Smooth muscle cell (in vitro differentiated cells): ENCODE results near the gene STK11. TPM values are rescaled to one million over a fixed set of nuclear protein-coding genes. Genes with fewer than 3 reads are reported as not detected.
"Not testable (repeated sequence)": the region's sequence is repeated elsewhere in the genome, so short reads cannot be mapped to it uniquely, and the experiment has no call there.

Experiments
- DNase-seq: peaks from one replicate; lab custom pipeline; 2025; ENCODE audit not compliant: unreplicated experiment; lab: John Stamatoyannopoulos, UW
- H2AFZ ChIP-seq: fragments of 200-600 bp; sonication (generic); 2 replicates; pipeline ENCODE4 v1.6.0; 2016; ENCODE audit warnings: antibody characterized with exemption, low read depth, mild to moderate bottlenecking
- H3F3A ChIP-seq: fragments of 200-600 bp; sonication (generic); 2 replicates; pipeline ENCODE4 v1.6.0; 2017; ENCODE audit warnings: antibody characterized with exemption, low read depth
- H3K27ac ChIP-seq: fragments of 200-600 bp; sonication (generic); 2 replicates; pipeline ENCODE4 v1.5.1; 2016; ENCODE audit warnings: low read depth, mild to moderate bottlenecking
- H3K27me3 ChIP-seq: fragments of 200-600 bp; sonication (generic); 2 replicates; pipeline ENCODE4 v1.6.1; 2016; ENCODE audit warnings: low read depth, mild to moderate bottlenecking
- H3K36me3 ChIP-seq: fragments of 200-600 bp; sonication (generic); 2 replicates; pipeline ENCODE4 v1.5.1; 2016; ENCODE audit warnings: low read depth
- H3K4me1 ChIP-seq: fragments of 200-600 bp; sonication (generic); 2 replicates; pipeline ENCODE4 v1.5.1; 2016; ENCODE audit warnings: low read depth
- H3K4me2 ChIP-seq: fragments of 200-600 bp; sonication (generic); 2 replicates; pipeline ENCODE4 v1.6.0; 2016; ENCODE audit warnings: mild to moderate bottlenecking
- H3K4me3 ChIP-seq: fragments of 200-600 bp; sonication (generic); 2 replicates; pipeline ENCODE4 v1.5.1; 2016; ENCODE audit warnings: mild to moderate bottlenecking
- H3K79me2 ChIP-seq: fragments of 200-600 bp; sonication (generic); 2 replicates; pipeline ENCODE4 v1.6.0; 2016; ENCODE audit warnings: low read depth, mild to moderate bottlenecking
- H3K9ac ChIP-seq: fragments of 200-600 bp; sonication (generic); 2 replicates; pipeline ENCODE4 v1.6.0; 2016; ENCODE audit warnings: low read depth
- H3K9me3 ChIP-seq: fragments of 200-600 bp; sonication (generic); replicated peaks from 2 replicates; pipeline ENCODE4 v1.5.1; 2016; ENCODE audit warnings: low read depth
- H4K20me1 ChIP-seq: fragments of 200-600 bp; sonication (generic); 2 replicates; pipeline ENCODE4 v1.6.0; 2016; ENCODE audit warnings: low read depth
- CTCF ChIP-seq: fragments of 200-600 bp; sonication (generic); IDR thresholded peaks from 2 replicates; pipeline ENCODE4 v1.5.1; 2017; ENCODE audit warnings: borderline replicate concordance, mild to moderate bottlenecking, antibody characterized with exemption; ENCODE audit not compliant: insufficient read depth, poor library complexity, severe bottlenecking
- WGBS: methylation state at CpG from one replicate; pipeline ENCODE4 v1.1.7; 2016; ENCODE audit warnings: low lambda C conversion rate; 5-methylcytosine and 5-hydroxymethylcytosine counted together
- polyA plus RNA-seq: library from polyadenylated mRNA; unstranded; fragments of >200 nt; fragmentation: Nextera tagmentation; extraction: Ambion mirVana; gene quantifications from 2 replicates; pipeline ENCODE4 v1.2.1, GENCODE V29; 2016
- total RNA-seq: library from RNA; depleted of rRNA; stranded (reverse); fragments of >200 nt; gene quantifications from 2 replicates; pipeline ENCODE4 v1.2.3, GENCODE V29; 2014

STK11 gene
- total and polyA plus RNA-seq, 2 experiments from 2014 or later = 23.6 to 62.3 TPM

GRCh38 chr19:1245494-1246264 lies 40.1 kb downstream of the STK11 start:
- peaks cover 9% of the 10 kb centered on the region for H3F3A ChIP-seq
- no peaks in the 10 kb centered on the region for H3K27me3 ChIP-seq
- H2AFZ ChIP-seq = no peak overlapping the region
- peaks cover 5% of the 10 kb centered on the region for H3K4me1 ChIP-seq
- H4K20me1 ChIP-seq = peaks cover 22% of the 10 kb centered on the region
- H3K9me3 ChIP-seq = no peaks in the 10 kb centered on the region
- peaks cover 27% of the 10 kb centered on the region for H3K79me2 ChIP-seq
- no peak overlapping the region for H3K4me2 ChIP-seq
- 81% methylated on average over 16 of the region's 26 CpGs for WGBS
- H3K27ac ChIP-seq = peak overlapping the region; percentile 24
- DNase-seq = no peak
- H3K36me3 ChIP-seq = no peaks in the 10 kb centered on the region
- no peak for TF ChIP-seq CTCF
- H3K4me3 ChIP-seq = no peak overlapping the region
- H3K9ac ChIP-seq = no peak overlapping the region

- not testable (repeated sequence) for H3K4me2 ChIP-seq, H3K9me3 ChIP-seq, H3K27ac ChIP-seq, H3K4me3 ChIP-seq, H3K4me1 ChIP-seq, DNase-seq, H3K27me3 ChIP-seq, H2AFZ ChIP-seq, H3K9ac ChIP-seq, H3K36me3 ChIP-seq
- Histone ChIP-seq H3F3A (peaks cover 13% of the 10 kb centered on the region), H4K20me1 (peaks cover 30% of the 10 kb centered on the region), H3K79me2 (peaks cover 32% of the 10 kb centered on the region)
- 88% methylated on average over 27 of the region's 27 CpGs for WGBS
These were observed 40.9 kb downstream of the STK11 start for GRCh38 chr19:1246265-1247087.

GRCh38 chr19:1247748-1248138 lies 42.2 kb downstream of the STK11 start:
- peak overlapping the region; percentile 97 for H3K9ac ChIP-seq
- peak overlapping the region; percentile 99 for H3K27ac ChIP-seq
- no peaks in the 10 kb centered on the region for H3K36me3 ChIP-seq
- peaks cover 42% of the 10 kb centered on the region for H4K20me1 ChIP-seq
- peak overlapping the region; percentile 93 for H3K4me2 ChIP-seq
- no peak overlapping the region for H2AFZ ChIP-seq
- DNase-seq = no peak
- TF ChIP-seq CTCF = no peak
- H3F3A ChIP-seq = peaks cover 16% of the 10 kb centered on the region
- H3K27me3 ChIP-seq = no peaks in the 10 kb centered on the region
- no peaks in the 10 kb centered on the region for H3K9me3 ChIP-seq
- peaks cover 32% of the 10 kb centered on the region for H3K79me2 ChIP-seq
- WGBS = 91% methylated on average over 8 of the region's 8 CpGs
- H3K4me1 ChIP-seq = no peaks in the 10 kb centered on the region
- peak overlapping the region; percentile 99 for H3K4me3 ChIP-seq

GRCh38 chr19:1248139-1248785 lies 42.7 kb downstream of the STK11 start, which contains the start of gene MIDN:
TSS of gene MIDN (plus strand) at chr19:1248583. CDS start at chr19:1250297, 1,714 bp downstream.
- H3K4me2 ChIP-seq = peak within 1 kb of the TSS; percentile 93
- H3K9me3 ChIP-seq = no peaks in the 10 kb centered on the region
- H3K4me1 ChIP-seq = no peaks in the 10 kb centered on the region
- 2% methylated on average over 38 of the region's 60 CpGs for WGBS
- H3K27me3 ChIP-seq = no peaks in the 10 kb centered on the region
- H4K20me1 ChIP-seq = peaks cover 46% of the 10 kb centered on the region
- no peaks in the 10 kb centered on the region for H3K36me3 ChIP-seq
- peak within 1 kb of the TSS; percentile 98 for H3K9ac ChIP-seq
- H3K79me2 ChIP-seq = peaks cover 33% of the 10 kb centered on the region
- no peak within 1 kb of the TSS for H2AFZ ChIP-seq
- peak within 1 kb of the TSS; percentile 99 for H3K27ac ChIP-seq
- DNase-seq = peak; percentile 97
- TF ChIP-seq CTCF = peak; percentile 37
- peak within 1 kb of the TSS; percentile 99 for H3K4me3 ChIP-seq
- H3F3A ChIP-seq = peaks cover 16% of the 10 kb centered on the region
